ENCODE measurements around the gene FOXP3. TPM values are rescaled to one million over a fixed set of nuclear protein-coding genes. Genes with fewer than 3 reads are reported as not detected.

Gene FOXP3
- total and polyA plus RNA-seq, 2 donors (not counting 3 experiments of a cell fraction or from before 2014, with no cell fraction given) = 0.06 TPM; not detected in 1

DNA sequence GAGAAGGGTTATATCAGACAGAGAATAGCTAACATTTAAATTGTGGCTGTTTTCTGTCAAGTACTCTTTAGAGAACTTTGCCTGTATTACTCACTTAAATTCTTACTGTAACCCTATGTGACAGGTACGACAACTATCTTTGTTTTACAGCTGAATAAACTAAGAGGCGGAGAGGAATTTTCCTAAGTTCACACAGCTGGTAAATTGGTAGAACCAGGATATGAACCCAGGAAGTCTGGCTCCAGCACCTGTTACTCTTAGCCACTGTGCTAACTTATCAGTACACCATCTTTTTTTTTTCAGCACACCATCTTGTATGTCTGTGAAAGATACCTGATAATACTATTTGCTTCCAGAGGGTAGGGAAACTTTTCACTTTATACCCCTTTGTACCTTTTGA is 62.5 kb downstream of the FOXP3 start:
- H3K9ac ChIP-seq (replicated peaks; ENCODE audit: extremely low read depth, insufficient read depth, low read length) = no peak overlapping the region
- H3K36me3 ChIP-seq (ENCODE audit: control insufficient read depth in 2 of 2, extremely low read depth in 1 of 2, insufficient read depth in 2 of 2, low read length in 2 of 2) = no peaks in the 10 kb centered on the region
- peaks cover 0 to 2% of the 10 kb centered on the region in 2 experiments for H3K27me3 ChIP-seq (ENCODE audit: control insufficient read depth in 2 of 2, insufficient read depth in 2 of 2, low read length in 2 of 2)
- no peak overlapping the region for H2AFZ ChIP-seq (ENCODE audit: low read depth, low read length)
- H3K4me2 ChIP-seq (ENCODE audit: insufficient read depth, low read length) = no peak overlapping the region
- no peak overlapping the region for H3K4me3 ChIP-seq (replicated peaks in 1 of 3; ENCODE audit: insufficient read depth in 1 of 3, low read depth in 1 of 3, low read length in 3 of 3)
- BruUV-seq (replicated peaks) = no TSS peak
- ChIA-PET POLR2A (no interaction called here), CTCF (interaction anchor here (1.5 kb wide), 1 partner anchor 9 kb away, joined by 5 read pairs; no protein-coding TSS in a partner anchor)
- no peaks in the 10 kb centered on the region for H3K9me3 ChIP-seq (replicated peaks; ENCODE audit: control insufficient read depth, insufficient read depth, low read length)
- TF ChIP-seq MYC (IDR thresholded peaks at IDR 0.05; ENCODE audit: low read depth, low read length) = no peak
- TF ChIP-seq POLR2A (IDR thresholded peaks at IDR 0.05; ENCODE audit: low read depth, low read length) = no peak
- TF ChIP-seq GATA2 (IDR thresholded peaks at IDR 0.05; ENCODE audit: insufficient read depth, insufficient read length, low read depth, low read length) = no peak
- no peak for TF ChIP-seq POLR2AphosphoS5 (IDR thresholded peaks at IDR 0.05; ENCODE audit: insufficient read depth, low read depth, low read length)
- TF ChIP-seq, protein P1, sequence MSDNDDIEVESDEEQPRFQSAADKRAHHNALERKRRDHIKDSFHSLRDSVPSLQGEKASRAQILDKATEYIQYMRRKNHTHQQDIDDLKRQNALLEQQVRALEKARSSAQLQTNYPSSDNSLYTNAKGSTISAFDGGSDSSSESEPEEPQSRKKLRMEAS (IDR thresholded peaks at IDR 0.05; ENCODE audit: insufficient read depth, insufficient read length) = no peak
- no peak for TF ChIP-seq JUN (IDR thresholded peaks at IDR 0.05; ENCODE audit: borderline replicate concordance, insufficient read depth, insufficient read length, low read depth)
- no peak for TF ChIP-seq EZH2 (IDR thresholded peaks at IDR 0.05; ENCODE audit: borderline replicate concordance, low read depth, low read length, severe bottlenecking)
- no peaks in the 10 kb centered on the region for H3K79me2 ChIP-seq (ENCODE audit: control insufficient read depth, insufficient read depth, low read length)
- FAIRE-seq = no peak
- H4K20me1 ChIP-seq (replicated peaks; ENCODE audit: control insufficient read depth, extremely low read depth, insufficient read depth, low read length) = no peaks in the 10 kb centered on the region
- no peak for DNase-seq (ENCODE audit: low read depth, low spot score)
- intact Hi-C loops (cut with micrococcal nuclease) (loop anchor here (5.0 kb wide), 1 partner anchor 720 kb away; the partner anchor contains the start of gene CLCN5), dilution Hi-C loops (cut with MboI; ENCODE audit: extremely low pct_ligation_motif_present, low sequenced_read_pairs) (no loop called here)
- no peak overlapping the region for H3K27ac ChIP-seq (ENCODE audit: insufficient read depth, low read depth, low read length)
- H3K4me1 ChIP-seq (ENCODE audit: control insufficient read depth, extremely low read depth, insufficient read depth, low read length) = peaks cover 3% of the 10 kb centered on the region
- no peaks in the 10 kb centered on the region for H3K9me1 ChIP-seq (replicated peaks; ENCODE audit: control insufficient read depth, extremely low read depth, insufficient read depth, low read length)

Other genes starting within 250 kb of the FOXP3 start
- gene TFE3, start 221.4 kb downstream of the FOXP3 start, total RNA-seq = 35.5 and 37.1 TPM in 2 replicates
- gene TFE3, start 221.4 kb downstream of the FOXP3 start, polyA plus RNA-seq = 22.3 and 26.8 TPM in 2 replicates
- gene CCDC120, start 205.7 kb downstream of the FOXP3 start, total RNA-seq = 5.7 and 6.4 TPM in 2 replicates
- gene CCDC120, start 205.7 kb downstream of the FOXP3 start, polyA plus RNA-seq = 2.8 and 3.1 TPM in 2 replicates
- 41.6 and 45.4 TPM in 2 replicates for gene PRAF2, start 190.7 kb downstream of the FOXP3 start, total RNA-seq
- 36.2 and 40.1 TPM in 2 replicates for gene PRAF2, start 190.7 kb downstream of the FOXP3 start, polyA plus RNA-seq
- 29.9 and 32.2 TPM in 2 replicates for gene WDR45, start 184.8 kb downstream of the FOXP3 start, total RNA-seq
- gene WDR45, start 184.8 kb downstream of the FOXP3 start, polyA plus RNA-seq = 70.4 and 73.1 TPM in 2 replicates
- gene GPKOW, start 141.0 kb downstream of the FOXP3 start, total RNA-seq = 21.3 and 22.6 TPM in 2 replicates
- 17.5 and 22.1 TPM in 2 replicates for gene GPKOW, start 141.0 kb downstream of the FOXP3 start, polyA plus RNA-seq
- 0.48 and 0.77 TPM in 2 replicates for gene MAGIX, start 102.0 kb downstream of the FOXP3 start, total RNA-seq
- 0.88 and 0.94 TPM in 2 replicates for gene MAGIX, start 102.0 kb downstream of the FOXP3 start, polyA plus RNA-seq
- 153 and 170 TPM in 2 replicates for gene PLP2, start 92.8 kb downstream of the FOXP3 start, total RNA-seq
- gene PLP2, start 92.8 kb downstream of the FOXP3 start, polyA plus RNA-seq = 277 and 304 TPM in 2 replicates
- gene PRICKLE3, start 78.3 kb downstream of the FOXP3 start, total RNA-seq = 9.6 and 15.0 TPM in 2 replicates
- 6.8 and 8.6 TPM in 2 replicates for gene PRICKLE3, start 78.3 kb downstream of the FOXP3 start, polyA plus RNA-seq
- gene SYP, start 64.5 kb downstream of the FOXP3 start, total RNA-seq = 0.46 and 0.77 TPM in 2 replicates
- 0.11 and 0.21 TPM in 2 replicates for gene SYP, start 64.5 kb downstream of the FOXP3 start, polyA plus RNA-seq
- gene CACNA1F, start 31.4 kb downstream of the FOXP3 start, total RNA-seq = not detected in 2 replicates
- gene CACNA1F, start 31.4 kb downstream of the FOXP3 start, polyA plus RNA-seq = not detected in 2 replicates
- 13.2 and 14.8 TPM in 2 replicates for gene CCDC22, start 29.2 kb downstream of the FOXP3 start, total RNA-seq
- 19.2 and 21.5 TPM in 2 replicates for gene CCDC22, start 29.2 kb downstream of the FOXP3 start, polyA plus RNA-seq
- gene PPP1R3F, start 5.1 kb upstream of the FOXP3 start, total RNA-seq = 2.1 and 2.5 TPM in 2 replicates
- 1.5 and 1.6 TPM in 2 replicates for gene PPP1R3F, start 5.1 kb upstream of the FOXP3 start, polyA plus RNA-seq
- not detected in 2 replicates for gene GAGE10, start 38.9 kb upstream of the FOXP3 start, total RNA-seq
- gene GAGE10, start 38.9 kb upstream of the FOXP3 start, polyA plus RNA-seq = not detected in 2 replicates
- not detected in 2 replicates for gene GAGE12J, start 57.3 kb upstream of the FOXP3 start, total RNA-seq
- gene GAGE12J, start 57.3 kb upstream of the FOXP3 start, polyA plus RNA-seq = not detected in 2 replicates
- gene GAGE13, start 66.9 kb upstream of the FOXP3 start, total RNA-seq = not detected in 2 replicates
- not detected in 2 replicates for gene GAGE13, start 66.9 kb upstream of the FOXP3 start, polyA plus RNA-seq

Measured in endothelial cell of umbilical vein (primary cell).